Endothelial cell (in vitro differentiated cells): Measurements from ENCODE around the gene FANCE. TPM values are rescaled to one million over a fixed set of nuclear protein-coding genes. Genes with fewer than 3 reads are reported as not detected.
"Not testable (repeated sequence)": the region's sequence is repeated elsewhere in the genome, so short reads cannot be mapped to it uniquely, and the experiment has no call there.

Source experiments
- DNase-seq: peaks from one replicate; pipeline ENCODE4 v3.0.0; 2021; ENCODE audit warnings: low spot score
- H3K27ac Mint-ChIP-seq: one replicate; pipeline ENCODE4 v1.8.0; 2021; ENCODE audit warnings: mixed read lengths, inconsistent platforms; ENCODE audit not compliant: unreplicated experiment
- H3K27me3 Mint-ChIP-seq: one replicate; pipeline ENCODE4 v1.8.0; 2021; ENCODE audit warnings: mild to moderate bottlenecking, moderate library complexity, mixed read lengths, inconsistent platforms; ENCODE audit not compliant: unreplicated experiment
- H3K36me3 Mint-ChIP-seq: one replicate; pipeline ENCODE4 v1.8.0; 2021; ENCODE audit warnings: mild to moderate bottlenecking, low read depth, mixed read lengths, inconsistent platforms; ENCODE audit not compliant: unreplicated experiment
- H3K4me1 Mint-ChIP-seq: one replicate; pipeline ENCODE4 v1.8.0; 2021; ENCODE audit warnings: mild to moderate bottlenecking, mixed read lengths, inconsistent platforms; ENCODE audit not compliant: unreplicated experiment
- H3K4me3 Mint-ChIP-seq: one replicate; pipeline ENCODE4 v1.8.0; 2021; ENCODE audit warnings: mild to moderate bottlenecking, mixed read lengths, inconsistent platforms; ENCODE audit not compliant: unreplicated experiment
- H3K9me3 Mint-ChIP-seq: one replicate; pipeline ENCODE4 v1.8.0; 2021; ENCODE audit warnings: mixed read lengths, inconsistent platforms; ENCODE audit not compliant: unreplicated experiment
- total RNA-seq: library from RNA; stranded (reverse); fragmentation: NEBNext Ultra II Directional; extraction: Animal tissue kit (Norgen Biotek cat#: 25700); gene quantifications from one replicate; pipeline ENCODE4 v1.2.1, GENCODE V29; 2021; ENCODE audit not compliant: unreplicated experiment
- TF ChIP-seq, protein P1 (sequence below): fragments of 200-600 bp; sonication (generic); IDR thresholded peaks from one replicate; pipeline ENCODE4 v1.5.0; 2021; ENCODE audit warnings: antibody characterized with exemption; ENCODE audit not compliant: unreplicated experiment

The FANCE gene
- total RNA-seq, 1 donor from 2014 or later, result 21.8 TPM

DNA sequence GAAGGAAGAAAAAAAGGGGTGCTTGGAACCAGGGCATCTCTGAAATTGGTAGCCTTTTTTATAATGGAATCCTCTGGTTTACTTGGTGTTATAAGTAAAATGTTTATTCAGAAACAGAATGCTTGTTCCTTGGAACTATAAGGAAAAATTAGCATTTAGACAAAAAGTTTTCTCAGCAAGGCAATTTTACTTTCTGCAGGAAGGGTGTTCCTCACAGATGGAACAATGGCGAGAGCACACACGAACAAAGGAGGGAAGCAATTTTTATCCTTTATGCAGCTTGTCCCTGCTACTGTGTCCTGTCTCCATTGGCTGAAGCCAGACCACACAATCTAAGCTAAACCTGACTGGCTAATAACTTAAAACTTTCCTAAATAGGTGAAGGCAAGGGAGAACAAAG lies 22.7 kb upstream of the FANCE start:
- peaks cover 27% of the 10 kb centered on the region for H3K36me3 Mint-ChIP-seq
- TF ChIP-seq, protein P1, sequence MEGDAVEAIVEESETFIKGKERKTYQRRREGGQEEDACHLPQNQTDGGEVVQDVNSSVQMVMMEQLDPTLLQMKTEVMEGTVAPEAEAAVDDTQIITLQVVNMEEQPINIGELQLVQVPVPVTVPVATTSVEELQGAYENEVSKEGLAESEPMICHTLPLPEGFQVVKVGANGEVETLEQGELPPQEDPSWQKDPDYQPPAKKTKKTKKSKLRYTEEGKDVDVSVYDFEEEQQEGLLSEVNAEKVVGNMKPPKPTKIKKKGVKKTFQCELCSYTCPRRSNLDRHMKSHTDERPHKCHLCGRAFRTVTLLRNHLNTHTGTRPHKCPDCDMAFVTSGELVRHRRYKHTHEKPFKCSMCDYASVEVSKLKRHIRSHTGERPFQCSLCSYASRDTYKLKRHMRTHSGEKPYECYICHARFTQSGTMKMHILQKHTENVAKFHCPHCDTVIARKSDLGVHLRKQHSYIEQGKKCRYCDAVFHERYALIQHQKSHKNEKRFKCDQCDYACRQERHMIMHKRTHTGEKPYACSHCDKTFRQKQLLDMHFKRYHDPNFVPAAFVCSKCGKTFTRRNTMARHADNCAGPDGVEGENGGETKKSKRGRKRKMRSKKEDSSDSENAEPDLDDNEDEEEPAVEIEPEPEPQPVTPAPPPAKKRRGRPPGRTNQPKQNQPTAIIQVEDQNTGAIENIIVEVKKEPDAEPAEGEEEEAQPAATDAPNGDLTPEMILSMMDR, result no peak
- no peak overlapping the region for H3K4me3 Mint-ChIP-seq
- H3K27ac Mint-ChIP-seq, result no peak overlapping the region
- DNase-seq, result no peak
- peaks cover 4% of the 10 kb centered on the region for H3K27me3 Mint-ChIP-seq
- H3K9me3 Mint-ChIP-seq, result peaks cover 3% of the 10 kb centered on the region
- peaks cover 24% of the 10 kb centered on the region for H3K4me1 Mint-ChIP-seq

DNA sequence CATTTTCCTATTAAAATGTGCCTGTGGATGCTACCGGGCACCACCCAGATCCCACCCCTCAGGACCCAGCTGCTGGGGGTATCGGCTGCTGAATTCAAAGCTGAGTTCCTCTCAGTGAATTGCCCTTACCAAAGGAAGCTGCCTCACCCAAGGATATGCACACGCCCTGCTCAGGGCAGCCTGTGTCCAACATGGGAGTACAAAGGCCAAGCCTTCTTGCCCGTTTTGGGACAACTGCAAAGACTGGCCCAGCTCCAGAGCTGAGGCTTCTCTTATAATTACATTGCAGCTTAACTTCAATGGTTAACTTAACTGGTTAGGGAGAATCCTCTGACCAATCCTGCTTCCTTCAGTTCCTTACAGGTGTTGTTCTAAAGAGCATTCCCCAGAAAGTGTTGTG lies 19.8 kb upstream of the FANCE start:
- Mint-ChIP-seq H3K36me3 (peaks cover 13% of the 10 kb centered on the region), H3K9me3 (peaks cover 3% of the 10 kb centered on the region), H3K4me3 (no peak overlapping the region), H3K27me3 (peaks cover 4% of the 10 kb centered on the region), H3K27ac (no peak overlapping the region), H3K4me1 (peaks cover 5% of the 10 kb centered on the region)
- DNase-seq, result no peak
- TF ChIP-seq, protein P1, result no peak

DNA sequence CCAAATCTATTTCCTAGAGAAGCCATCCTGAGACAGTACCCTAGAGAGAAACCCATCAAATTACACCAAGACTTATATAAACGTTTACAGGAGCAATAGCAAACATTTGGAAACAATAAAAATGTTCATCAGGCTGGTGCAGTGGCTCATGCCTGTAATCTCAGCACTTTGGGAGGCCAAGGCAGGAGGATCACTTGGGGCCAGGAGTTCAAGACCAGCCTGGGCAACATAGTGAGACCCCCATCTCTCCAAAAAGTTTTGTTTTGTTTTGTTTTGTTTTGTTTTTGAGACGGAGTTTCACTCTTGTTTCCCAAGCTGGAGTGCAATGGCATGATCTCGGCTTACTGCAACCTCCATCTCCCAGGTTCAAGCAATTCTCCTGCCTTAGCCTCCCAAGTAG lies 19.4 kb upstream of the FANCE start:
- H3K27me3 Mint-ChIP-seq, H3K9me3 Mint-ChIP-seq: not testable (repeated sequence)

DNA sequence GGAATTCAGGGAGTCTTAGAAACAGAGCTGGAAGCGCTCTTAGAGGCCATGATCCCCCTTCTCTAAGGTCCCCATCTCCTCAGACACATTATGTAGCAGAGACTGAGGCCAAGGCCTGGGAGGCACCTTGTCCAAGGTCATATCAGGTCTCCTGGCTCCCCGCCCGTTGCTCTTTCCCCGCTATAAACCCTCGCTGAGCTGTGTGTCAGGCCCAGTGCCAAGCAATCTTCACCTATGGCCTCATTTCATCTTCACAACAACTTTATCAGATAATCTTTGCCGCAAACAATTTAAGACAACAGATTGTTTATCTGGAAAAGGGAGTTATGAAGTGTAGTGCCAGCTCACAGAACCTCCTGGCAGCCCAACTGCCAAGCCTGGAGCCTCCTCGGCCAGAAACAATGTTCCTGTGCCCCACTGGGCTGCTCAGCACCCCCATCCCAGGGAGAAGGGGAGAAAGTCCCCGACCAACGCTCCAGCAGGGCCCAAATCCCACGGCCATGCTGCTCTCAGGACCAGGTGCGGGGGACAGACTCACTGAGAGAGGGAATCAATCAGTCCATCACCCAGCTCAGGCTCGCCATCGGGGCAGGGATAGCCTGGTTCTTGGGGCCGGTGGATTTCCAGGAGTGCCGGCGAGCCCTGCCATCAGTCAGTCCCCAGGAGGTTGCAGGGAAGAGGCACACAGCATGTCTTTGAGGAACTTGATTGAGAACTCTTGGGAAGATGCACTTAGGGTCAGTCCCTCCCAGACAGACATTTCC lies 16.9 kb upstream of the FANCE start:
- no peak for DNase-seq
- Mint-ChIP-seq H3K4me3 (no peak overlapping the region), H3K27ac (no peak overlapping the region), H3K27me3 (no peaks in the 10 kb centered on the region), H3K4me1 (no peaks in the 10 kb centered on the region), H3K36me3 (no peaks in the 10 kb centered on the region), H3K9me3 (no peaks in the 10 kb centered on the region)
- TF ChIP-seq, protein P1, result no peak

More for the DNA sequence above, 19.4 kb upstream of the FANCE start:
- peaks cover 13% of the 10 kb centered on the region for H3K36me3 Mint-ChIP-seq
- H3K4me3 Mint-ChIP-seq, H3K4me1 Mint-ChIP-seq, H3K27ac Mint-ChIP-seq, DNase-seq: not testable (repeated sequence)

DNA sequence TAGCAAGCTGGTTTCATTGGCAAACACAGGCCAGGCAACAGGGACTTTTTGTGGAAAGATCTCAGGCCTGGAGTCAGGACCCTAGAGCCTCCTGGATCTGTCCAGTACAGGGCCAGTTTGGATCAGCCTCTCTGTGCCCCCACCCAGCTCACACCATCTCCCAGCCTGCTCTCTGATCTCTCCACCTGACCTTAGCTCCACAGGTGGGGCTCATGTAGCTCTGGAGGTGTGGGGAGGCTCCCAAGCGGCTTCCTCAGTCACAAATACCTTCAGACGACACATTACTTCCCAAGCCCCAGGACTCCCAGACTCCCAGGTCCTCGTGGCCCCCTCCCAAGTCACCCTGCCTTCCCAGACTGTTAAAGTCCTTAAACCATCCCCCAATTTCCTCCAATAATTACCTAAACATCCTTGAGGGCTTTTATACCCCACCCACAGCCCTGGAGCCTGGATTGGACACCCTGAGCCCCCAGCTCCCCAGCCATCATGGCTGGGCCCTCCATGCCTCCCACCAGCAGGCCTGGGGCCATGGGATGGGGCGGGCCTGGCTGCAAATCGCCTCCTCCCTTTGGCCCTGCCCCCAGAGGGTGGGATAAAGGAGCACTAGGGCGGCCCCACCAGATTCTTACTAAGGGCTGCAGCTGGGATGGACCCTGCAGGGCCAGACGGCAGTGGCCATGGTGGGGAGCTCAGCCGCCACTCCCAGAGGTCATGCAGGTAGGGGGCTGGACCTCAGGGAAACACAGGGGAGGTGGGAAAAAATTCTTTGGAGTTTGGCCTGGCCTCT lies 15.9 kb upstream of the FANCE start:
- H3K9me3 Mint-ChIP-seq, result no peaks in the 10 kb centered on the region
- H3K27me3 Mint-ChIP-seq, result no peaks in the 10 kb centered on the region
- no peak overlapping the region for H3K4me3 Mint-ChIP-seq
- H3K36me3 Mint-ChIP-seq, result no peaks in the 10 kb centered on the region
- no peak for DNase-seq
- no peak overlapping the region for H3K27ac Mint-ChIP-seq
- no peaks in the 10 kb centered on the region for H3K4me1 Mint-ChIP-seq
- TF ChIP-seq, protein P1, result no peak

DNA sequence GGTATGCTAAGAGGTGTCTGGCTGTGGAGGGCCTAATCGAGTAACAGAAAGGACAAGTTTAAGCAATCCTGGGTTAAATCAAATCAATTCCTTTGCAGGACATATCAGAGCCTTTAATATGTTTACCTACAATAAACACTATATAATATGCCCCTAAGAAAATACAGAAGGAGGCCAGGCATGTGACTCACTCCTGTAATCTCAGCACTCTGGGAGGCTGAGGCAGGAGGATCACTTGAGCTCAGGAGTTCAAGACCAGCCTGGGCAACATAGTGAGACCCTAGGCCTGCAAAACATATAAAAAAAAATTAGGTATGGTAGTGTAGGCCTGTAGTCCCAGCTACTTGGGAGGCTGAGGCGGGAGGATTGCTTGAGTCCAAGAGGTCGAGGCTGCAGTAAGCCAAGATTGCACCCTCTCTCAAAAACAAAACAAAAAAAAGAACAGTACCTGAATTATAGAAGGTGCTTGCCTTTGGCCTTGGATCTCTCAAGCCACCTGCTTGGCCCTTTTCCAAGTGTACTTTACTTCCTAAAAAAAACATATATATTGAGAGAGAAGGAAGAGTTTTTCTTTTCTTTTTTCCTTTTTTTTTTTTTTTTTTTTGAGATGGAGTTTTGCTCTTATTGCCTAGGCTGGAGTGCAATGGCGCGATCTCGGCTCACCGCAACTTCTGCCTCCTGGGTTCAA lies 13.6 kb upstream of the FANCE start:
- not testable (repeated sequence) for H3K4me3 Mint-ChIP-seq, H3K27ac Mint-ChIP-seq, H3K4me1 Mint-ChIP-seq, H3K36me3 Mint-ChIP-seq, DNase-seq, H3K27me3 Mint-ChIP-seq, H3K9me3 Mint-ChIP-seq
